Karpas-422 (cell line): Measurements from ENCODE around the gene KCTD18. TPM values are rescaled to one million over a fixed set of nuclear protein-coding genes. Genes with fewer than 3 reads are reported as not detected.

ENCODE experiments used
- DNase-seq: peaks from one replicate; pipeline ENCODE4 v3.0.0-alpha.2; 2015
- H2AFZ ChIP-seq: fragments of 200-600 bp; sonication (generic); 2 replicates; pipeline ENCODE4 v1.6.1; 2014; ENCODE audit warnings: antibody characterized with exemption, low read length, mixed read lengths
- H3K27ac ChIP-seq: fragments of 200-600 bp; sonication (generic); 2 replicates; pipeline ENCODE4 v1.5.1; 2014; ENCODE audit warnings: mild to moderate bottlenecking, low read length, moderate library complexity
- H3K27me3 ChIP-seq: fragments of 200-600 bp; sonication (generic); 2 replicates; pipeline ENCODE4 v1.6.1; 2014; ENCODE audit warnings: low read length, mixed read lengths
- H3K36me3 ChIP-seq: fragments of 200-600 bp; sonication (generic); 2 replicates; pipeline ENCODE4 v1.6.1; 2014; ENCODE audit warnings: low read length, mixed read lengths; ENCODE audit not compliant: insufficient read depth
- H3K4me1 ChIP-seq: fragments of 200-600 bp; sonication (generic); 2 replicates; pipeline ENCODE4 v1.6.1; 2014; ENCODE audit warnings: mild to moderate bottlenecking, low read length, mixed read lengths
- H3K4me2 ChIP-seq: fragments of 200-600 bp; sonication (generic); 2 replicates; pipeline ENCODE4 v1.6.1; 2014; ENCODE audit warnings: low read length, low read depth, mild to moderate bottlenecking; ENCODE audit not compliant: poor library complexity, severe bottlenecking
- H3K4me3 ChIP-seq: fragments of 200-600 bp; sonication (generic); 2 replicates; pipeline ENCODE4 v1.5.1; 2014; ENCODE audit warnings: mild to moderate bottlenecking, antibody characterized with exemption, low read length, mixed read lengths
- H3K79me2 ChIP-seq: fragments of 200-600 bp; sonication (generic); 2 replicates; pipeline ENCODE4 v1.6.1; 2014; ENCODE audit warnings: mild to moderate bottlenecking, low read length, mixed read lengths
- H3K9ac ChIP-seq: fragments of 200-600 bp; sonication (generic); 2 replicates; pipeline ENCODE4 v1.6.0; 2014; ENCODE audit warnings: low read length
- H3K9me2 ChIP-seq: fragments of 200-600 bp; sonication (generic), shearing (Covaris generic); replicated peaks from 2 replicates; pipeline ENCODE4 v1.6.0; 2014; ENCODE audit warnings: mild to moderate bottlenecking, low read length, moderate library complexity; ENCODE audit not compliant: insufficient read depth
- H3K9me3 ChIP-seq: fragments of 300-700, 200-600 bp; sonication (generic); 2 replicates; pipeline ENCODE4 v1.6.1; 2014; ENCODE audit warnings: low read length, mixed read lengths
- H4K20me1 ChIP-seq: fragments of 200-600 bp; sonication (generic); 2 replicates; pipeline ENCODE4 v1.6.1; 2014; ENCODE audit warnings: mild to moderate bottlenecking, antibody characterized with exemption, low read length, low read depth; ENCODE audit not compliant: insufficient read depth
- total RNA-seq: library from RNA; depleted of rRNA; stranded (reverse); fragments of >200 nt; shearing (Covaris generic); gene quantifications from 2 replicates; pipeline ENCODE4 v1.2.3, GENCODE V29; 2014; ENCODE audit warnings: low replicate concordance; rRNA removed

Gene KCTD18
- total RNA-seq, 1 experiment from 2014 or later, result 28.1 TPM

DNA sequence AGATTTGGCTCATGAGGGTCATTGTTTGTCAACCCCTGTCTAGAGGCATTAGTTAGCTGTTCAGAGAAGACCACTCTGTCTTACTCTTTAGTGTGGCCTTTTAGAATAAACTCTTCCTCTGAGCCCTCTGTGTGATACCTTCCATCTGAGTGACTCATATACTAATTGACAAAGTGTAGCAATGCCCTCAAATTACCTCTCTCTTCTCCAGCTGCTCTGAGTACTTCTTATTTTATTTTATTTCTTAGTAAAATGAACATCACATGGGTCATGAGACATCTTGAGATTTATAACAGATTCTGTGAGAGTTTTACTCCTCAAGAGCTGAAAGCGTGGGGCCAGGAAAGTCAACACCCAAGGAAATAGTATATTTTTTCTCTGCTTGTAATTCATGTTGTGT, 67.4 kb downstream of the KCTD18 start:
- no peaks in the 10 kb centered on the region for H3K9me3 ChIP-seq
- no peak overlapping the region for H3K27ac ChIP-seq
- H3K4me1 ChIP-seq, result no peaks in the 10 kb centered on the region
- H3K27me3 ChIP-seq, result no peaks in the 10 kb centered on the region
- no peak for DNase-seq
- no peak overlapping the region for H3K9ac ChIP-seq
- no peak overlapping the region for H3K4me2 ChIP-seq
- no peaks in the 10 kb centered on the region for H3K36me3 ChIP-seq
- H4K20me1 ChIP-seq, result no peaks in the 10 kb centered on the region
- H3K79me2 ChIP-seq, result no peaks in the 10 kb centered on the region
- H3K4me3 ChIP-seq, result no peak overlapping the region
- H2AFZ ChIP-seq, result no peak overlapping the region
- H3K9me2 ChIP-seq, result no peaks in the 10 kb centered on the region

DNA sequence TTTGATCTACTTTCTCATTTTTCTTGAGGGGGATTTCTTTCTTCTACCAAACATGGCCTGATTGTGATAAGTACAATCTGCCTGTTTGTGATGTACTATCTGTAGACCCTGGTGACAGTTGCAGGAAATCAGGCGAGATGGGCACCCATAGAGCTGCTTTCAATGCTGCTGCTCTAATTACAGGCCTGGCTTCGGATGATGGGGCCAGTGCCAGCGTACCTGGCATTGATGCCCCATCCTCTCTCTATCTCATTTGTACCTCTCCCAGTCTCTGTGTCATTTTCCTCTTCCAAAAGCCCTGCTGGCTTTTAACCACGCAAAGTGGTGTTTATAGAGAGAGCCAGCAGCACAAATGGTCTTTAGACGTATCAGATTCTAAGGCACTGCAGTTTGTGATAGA, 69.9 kb downstream of the KCTD18 start:
- H4K20me1 ChIP-seq, result no peaks in the 10 kb centered on the region
- H3K27ac ChIP-seq, result no peak overlapping the region
- no peak overlapping the region for H2AFZ ChIP-seq
- H3K79me2 ChIP-seq, result no peaks in the 10 kb centered on the region
- no peaks in the 10 kb centered on the region for H3K27me3 ChIP-seq
- H3K4me2 ChIP-seq, result no peak overlapping the region
- no peaks in the 10 kb centered on the region for H3K9me2 ChIP-seq
- DNase-seq, result no peak
- H3K9me3 ChIP-seq, result no peaks in the 10 kb centered on the region
- H3K36me3 ChIP-seq, result no peaks in the 10 kb centered on the region
- H3K9ac ChIP-seq, result no peak overlapping the region
- H3K4me1 ChIP-seq, result no peaks in the 10 kb centered on the region
- H3K4me3 ChIP-seq, result no peak overlapping the region

Other genes starting within 250 kb of the KCTD18 start
- gene SPATS2L, start 203.4 kb downstream of the KCTD18 start, total RNA-seq, result not detected in 2 replicates
- gene SGO2, start 16.1 kb upstream of the KCTD18 start, total RNA-seq, result 14.3 and 32.3 TPM in 2 replicates
- gene AOX1, start 75.9 kb upstream of the KCTD18 start, total RNA-seq, result 0.37 TPM in 1 of 2 replicates, not detected in the other